ENCODE results near the gene SH3RF3.

The SH3RF3 gene

GRCh38 chr2:109266998-109267854 is 138.2 kb downstream of the SH3RF3 start:
- Histone ChIP-seq H3K9me3 (ENCODE audit: severe bottlenecking) (no peaks in the 10 kb centered on the region), H3K27ac (ENCODE audit: poor library complexity, severe bottlenecking) (no peak overlapping the region), H3K27me3 (ENCODE audit: insufficient read depth, poor library complexity, severe bottlenecking) (no peaks in the 10 kb centered on the region), H3K4me1 (ENCODE audit: insufficient read depth, poor library complexity, severe bottlenecking) (peaks cover 8% of the 10 kb centered on the region), H3K4me3 (ENCODE audit: severe bottlenecking) (no peak overlapping the region), H3K36me3 (ENCODE audit: low read depth) (no peaks in the 10 kb centered on the region)
- peak; percentile 31; the same call in 1 of the 3 replicates for ATAC-seq (ENCODE audit: low read depth)
- TF ChIP-seq, protein P1, sequence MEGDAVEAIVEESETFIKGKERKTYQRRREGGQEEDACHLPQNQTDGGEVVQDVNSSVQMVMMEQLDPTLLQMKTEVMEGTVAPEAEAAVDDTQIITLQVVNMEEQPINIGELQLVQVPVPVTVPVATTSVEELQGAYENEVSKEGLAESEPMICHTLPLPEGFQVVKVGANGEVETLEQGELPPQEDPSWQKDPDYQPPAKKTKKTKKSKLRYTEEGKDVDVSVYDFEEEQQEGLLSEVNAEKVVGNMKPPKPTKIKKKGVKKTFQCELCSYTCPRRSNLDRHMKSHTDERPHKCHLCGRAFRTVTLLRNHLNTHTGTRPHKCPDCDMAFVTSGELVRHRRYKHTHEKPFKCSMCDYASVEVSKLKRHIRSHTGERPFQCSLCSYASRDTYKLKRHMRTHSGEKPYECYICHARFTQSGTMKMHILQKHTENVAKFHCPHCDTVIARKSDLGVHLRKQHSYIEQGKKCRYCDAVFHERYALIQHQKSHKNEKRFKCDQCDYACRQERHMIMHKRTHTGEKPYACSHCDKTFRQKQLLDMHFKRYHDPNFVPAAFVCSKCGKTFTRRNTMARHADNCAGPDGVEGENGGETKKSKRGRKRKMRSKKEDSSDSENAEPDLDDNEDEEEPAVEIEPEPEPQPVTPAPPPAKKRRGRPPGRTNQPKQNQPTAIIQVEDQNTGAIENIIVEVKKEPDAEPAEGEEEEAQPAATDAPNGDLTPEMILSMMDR (IDR thresholded peaks at IDR 0.05; ENCODE audit: poor library complexity, severe bottlenecking): no peak
- DNase-seq (ENCODE audit: low spot score): no peak

DNA sequence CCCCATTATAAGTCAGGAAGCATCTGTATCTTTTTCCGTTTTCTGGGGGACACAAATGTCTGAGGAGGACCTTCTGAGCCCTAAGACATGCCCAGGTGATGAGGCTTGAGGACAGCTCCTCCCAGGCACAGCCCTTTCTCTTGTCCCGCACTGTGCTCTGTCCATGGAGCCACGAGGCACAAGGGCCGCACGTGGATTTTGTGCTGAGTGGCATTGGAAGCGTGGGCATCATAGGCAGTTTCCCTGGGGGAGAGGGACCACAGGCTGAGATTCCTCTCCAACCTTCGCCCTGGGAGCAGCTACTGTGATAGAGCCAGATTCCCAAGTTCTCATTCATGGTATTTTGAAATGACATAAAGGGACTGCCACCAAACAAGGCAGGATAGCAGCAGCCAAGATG is 139.9 kb downstream of the SH3RF3 start:
- Histone ChIP-seq H3K27ac (ENCODE audit: poor library complexity, severe bottlenecking) (no peak overlapping the region), H3K27me3 (ENCODE audit: insufficient read depth, poor library complexity, severe bottlenecking) (no peaks in the 10 kb centered on the region), H3K36me3 (ENCODE audit: low read depth) (no peaks in the 10 kb centered on the region), H3K4me3 (ENCODE audit: severe bottlenecking) (no peak overlapping the region), H3K9me3 (ENCODE audit: severe bottlenecking) (no peaks in the 10 kb centered on the region), H3K4me1 (ENCODE audit: insufficient read depth, poor library complexity, severe bottlenecking) (peaks cover 8% of the 10 kb centered on the region)
- TF ChIP-seq, protein P1 (IDR thresholded peaks at IDR 0.05; ENCODE audit: poor library complexity, severe bottlenecking): no peak
- DNase-seq (ENCODE audit: low spot score) (no peak), ATAC-seq (ENCODE audit: low read depth) (no peak)

DNA sequence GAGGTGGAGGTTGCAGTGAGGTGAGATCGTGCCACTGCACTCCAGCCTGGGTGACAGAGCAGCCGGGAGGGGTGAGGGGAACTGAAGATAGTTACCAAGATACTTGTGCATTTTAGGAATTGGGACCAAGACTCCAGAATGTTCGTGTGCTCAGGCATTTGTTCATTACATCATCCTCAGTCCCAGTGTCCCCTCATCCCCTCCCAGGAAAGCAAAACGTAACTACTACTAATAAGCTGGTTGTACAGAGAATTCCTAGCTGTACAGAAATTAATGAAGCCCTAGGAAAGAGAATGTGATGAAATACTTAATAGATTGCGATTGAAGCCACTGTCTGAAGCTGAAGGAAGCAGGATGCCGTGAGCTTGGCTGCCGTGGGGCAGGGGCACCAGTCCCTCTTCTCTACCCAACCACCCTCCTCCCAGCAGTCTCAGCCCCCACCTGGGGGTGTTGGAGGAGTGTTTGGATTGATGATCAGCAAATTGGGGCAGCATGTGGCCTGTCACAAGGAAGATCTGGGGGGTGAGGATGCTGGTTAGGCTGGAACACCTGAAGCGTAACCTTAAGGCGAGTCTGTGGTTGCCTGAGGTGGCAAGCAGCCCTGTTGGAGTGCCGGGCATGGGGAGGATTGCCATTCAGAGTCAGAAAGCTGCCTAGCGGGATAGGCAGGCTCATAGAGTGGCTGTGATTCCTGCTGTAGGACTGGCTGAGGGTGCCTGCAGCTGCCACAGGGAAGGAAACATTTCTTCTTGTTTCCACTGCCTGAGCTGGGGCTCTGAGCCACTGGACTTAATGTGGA is 140.9 kb downstream of the SH3RF3 start:
- H3K4me3 ChIP-seq (ENCODE audit: severe bottlenecking): no peak overlapping the region
- DNase-seq (ENCODE audit: low spot score): no peak
- H3K27ac ChIP-seq (ENCODE audit: poor library complexity, severe bottlenecking): no peak overlapping the region
- H3K27me3 ChIP-seq (ENCODE audit: insufficient read depth, poor library complexity, severe bottlenecking): no peaks in the 10 kb centered on the region
- H3K36me3 ChIP-seq (ENCODE audit: low read depth): no peaks in the 10 kb centered on the region
- no peaks in the 10 kb centered on the region for H3K9me3 ChIP-seq (ENCODE audit: severe bottlenecking)
- TF ChIP-seq, protein P1 (IDR thresholded peaks at IDR 0.05; ENCODE audit: poor library complexity, severe bottlenecking): no peak
- no peak for ATAC-seq (ENCODE audit: low read depth)
- peaks cover 8% of the 10 kb centered on the region for H3K4me1 ChIP-seq (ENCODE audit: insufficient read depth, poor library complexity, severe bottlenecking)

GRCh38 chr2:109270505-109271312 is 141.7 kb downstream of the SH3RF3 start:
- Histone ChIP-seq H3K36me3 (ENCODE audit: low read depth) (no peaks in the 10 kb centered on the region), H3K27ac (ENCODE audit: poor library complexity, severe bottlenecking) (no peak overlapping the region), H3K4me3 (ENCODE audit: severe bottlenecking) (no peak overlapping the region), H3K9me3 (ENCODE audit: severe bottlenecking) (no peaks in the 10 kb centered on the region), H3K4me1 (ENCODE audit: insufficient read depth, poor library complexity, severe bottlenecking) (peaks cover 8% of the 10 kb centered on the region), H3K27me3 (ENCODE audit: insufficient read depth, poor library complexity, severe bottlenecking) (no peaks in the 10 kb centered on the region)
- TF ChIP-seq, protein P1 (IDR thresholded peaks at IDR 0.05; ENCODE audit: poor library complexity, severe bottlenecking): no peak
- no peak for ATAC-seq (ENCODE audit: low read depth)
- no peak for DNase-seq (ENCODE audit: low spot score)

All from RWPE2 (cell line).